ENCODE measurements around the gene CRELD1.

CRELD1 gene

GRCh38 chr3:9965200-9965875 is 31.7 kb downstream of the CRELD1 start:
- DNase-seq, result no peak

GRCh38 chr3:9966841-9967240 is 33.2 kb downstream of the CRELD1 start:
- DNase-seq, result no peak

- DNase-seq, result no peak
Measured at GRCh38 chr3:9969632-9970019, 36.0 kb downstream of the CRELD1 start.

GRCh38 chr3:9970020-9970652 is 36.5 kb downstream of the CRELD1 start:
- DNase-seq, result peak; percentile 72

GRCh38 chr3:9976721-9977709 is 43.4 kb downstream of the CRELD1 start:
- peak; percentile 95 for DNase-seq

GRCh38 chr3:9978710-9979305 is 45.2 kb downstream of the CRELD1 start:
- no peak for DNase-seq

- DNase-seq, result no peak
Measured at GRCh38 chr3:9980251-9980650, 46.6 kb downstream of the CRELD1 start.

GRCh38 chr3:9986230-9986725 is 52.6 kb downstream of the CRELD1 start:
- no peak for DNase-seq

GRCh38 chr3:9994086-9994844 is 60.6 kb downstream of the CRELD1 start:
- no peak for DNase-seq
